Activated T-helper 2 cell treated with anti-CD3 and anti-CD28 coated beads, Interferon-gamma antibody, Interleukin-2, Interleukin-4, amounts not matched to agents 10 μg/mL and 5 μg/mL and 100 μg/mL, durations not matched to agents 14 hours and 24 hours and 36 hours (primary cell): ENCODE data around the gene OPCML. TPM values are rescaled to one million over a fixed set of nuclear protein-coding genes. Genes with fewer than 3 reads are reported as not detected.

Source experiments
- DNase-seq: peaks from one replicate; pipeline ENCODE4 v3.0.0; 2021; ENCODE audit warnings: low spot score
- H3K27ac Mint-ChIP-seq: one replicate; pipeline ENCODE4 v1.8.0; 2021; ENCODE audit warnings: mixed read lengths
- H3K27me3 Mint-ChIP-seq: one replicate; pipeline ENCODE4 v1.8.0; 2021; ENCODE audit warnings: low read depth, mixed read lengths
- H3K36me3 Mint-ChIP-seq: one replicate; pipeline ENCODE4 v1.8.0; 2021; ENCODE audit warnings: low read depth, mixed read lengths
- H3K4me1 Mint-ChIP-seq: one replicate; pipeline ENCODE4 v1.8.0; 2021; ENCODE audit warnings: low read depth, mixed read lengths
- H3K4me3 Mint-ChIP-seq: one replicate; pipeline ENCODE4 v1.8.0; 2021; ENCODE audit warnings: low read depth, mild to moderate bottlenecking, moderate library complexity, mixed read lengths
- H3K9me3 Mint-ChIP-seq: one replicate; pipeline ENCODE4 v1.8.0; 2021; ENCODE audit warnings: mixed read lengths
- intact Hi-C: fragments of 100-400 bp; cut with micrococcal nuclease; formaldehyde crosslinking; loops from one replicate; pipeline ENCODE4 v1.15.1; 2023
- total RNA-seq: library from RNA; stranded (reverse); gene quantifications from 2 replicates; pipeline ENCODE4 v1.2.3, GENCODE V29; 2022

The OPCML gene
- total RNA-seq, 1 donor from 2014 or later: not detected

DNA sequence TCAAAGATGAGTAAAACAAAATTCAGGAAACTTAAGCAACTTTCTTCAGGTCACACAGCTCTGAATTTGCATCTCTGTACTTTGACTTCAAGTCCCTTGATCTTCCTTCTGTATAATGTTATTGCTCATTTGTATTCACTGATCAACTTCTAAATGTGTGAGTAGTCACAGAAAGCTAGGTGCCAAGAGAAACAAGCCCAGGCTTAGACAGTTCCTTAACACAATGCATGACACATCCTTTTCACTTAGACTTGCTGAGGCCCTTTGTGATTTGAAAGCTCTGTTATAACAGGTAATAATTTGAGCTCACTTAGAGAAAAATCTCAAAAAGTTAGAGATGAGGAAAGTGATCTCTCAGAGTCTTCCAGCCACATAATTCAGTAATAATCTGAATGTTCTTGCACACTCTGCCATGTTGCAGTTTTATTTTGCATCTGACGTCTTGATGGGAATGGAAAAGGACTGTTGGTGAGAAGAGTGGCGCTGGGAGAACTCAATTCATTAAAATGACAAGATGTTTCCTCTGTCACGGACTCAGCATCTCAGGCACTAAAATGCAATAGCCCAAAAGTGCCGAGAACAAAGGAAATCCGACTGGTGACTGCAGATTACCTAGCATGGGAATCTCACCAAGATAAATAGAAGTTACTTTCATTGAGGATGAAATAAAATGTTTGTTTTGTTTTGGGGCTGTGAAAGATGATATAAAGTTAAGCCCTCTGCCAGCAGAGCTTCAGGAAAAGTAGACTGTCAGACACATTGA is 665.3 kb downstream of the OPCML start:
- Mint-ChIP-seq H3K9me3 (no peaks in the 10 kb centered on the region), H3K27ac (no peak overlapping the region), H3K27me3 (no peaks in the 10 kb centered on the region), H3K4me1 (no peaks in the 10 kb centered on the region), H3K36me3 (no peaks in the 10 kb centered on the region), H3K4me3 (no peak overlapping the region)
- intact Hi-C loops: no loop called here
- DNase-seq: no peak

GRCh38 chr11:132865623-132866022 is 666.7 kb downstream of the OPCML start:
- Mint-ChIP-seq H3K27ac (no peak overlapping the region), H3K9me3 (no peaks in the 10 kb centered on the region), H3K36me3 (no peaks in the 10 kb centered on the region), H3K4me1 (no peaks in the 10 kb centered on the region), H3K27me3 (no peaks in the 10 kb centered on the region), H3K4me3 (no peak overlapping the region)
- intact Hi-C loops: no loop called here
- no peak for DNase-seq

- no peaks in the 10 kb centered on the region for H3K36me3 Mint-ChIP-seq
These were observed 667.3 kb downstream of the OPCML start for GRCh38 chr11:132864811-132865576.

DNA sequence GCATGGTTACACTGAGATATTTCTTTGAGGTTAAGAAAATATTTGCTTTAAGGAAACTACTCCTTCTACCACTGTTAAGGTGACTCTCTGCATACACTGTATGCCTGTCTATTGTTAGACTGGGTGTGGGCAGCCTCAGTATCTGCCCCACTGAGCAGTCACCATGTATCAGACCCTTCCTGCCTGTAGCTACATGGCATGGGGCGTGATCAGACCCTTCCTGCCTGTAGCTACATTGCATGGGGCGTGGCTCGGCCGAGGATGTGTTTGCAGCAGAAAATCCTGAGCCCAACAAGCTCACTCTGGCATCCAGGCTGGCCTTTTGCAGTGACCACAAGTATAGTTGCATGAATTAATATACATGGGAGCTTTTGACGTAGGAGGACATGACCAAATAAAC is 669.4 kb downstream of the OPCML start:
- Mint-ChIP-seq H3K36me3 (no peaks in the 10 kb centered on the region), H3K27me3 (no peaks in the 10 kb centered on the region), H3K9me3 (no peaks in the 10 kb centered on the region), H3K4me3 (no peak overlapping the region), H3K4me1 (no peaks in the 10 kb centered on the region), H3K27ac (no peak overlapping the region)
- DNase-seq: no peak
- intact Hi-C loops: no loop called here

More at GRCh38 chr11:132864811-132865576, 667.3 kb downstream of the OPCML start:
- H3K27me3 Mint-ChIP-seq: no peaks in the 10 kb centered on the region
- no peak overlapping the region for H3K27ac Mint-ChIP-seq
- no peaks in the 10 kb centered on the region for H3K9me3 Mint-ChIP-seq
- intact Hi-C loops: no loop called here
- no peak for DNase-seq
- H3K4me3 Mint-ChIP-seq: no peak overlapping the region
- H3K4me1 Mint-ChIP-seq: no peaks in the 10 kb centered on the region

DNA sequence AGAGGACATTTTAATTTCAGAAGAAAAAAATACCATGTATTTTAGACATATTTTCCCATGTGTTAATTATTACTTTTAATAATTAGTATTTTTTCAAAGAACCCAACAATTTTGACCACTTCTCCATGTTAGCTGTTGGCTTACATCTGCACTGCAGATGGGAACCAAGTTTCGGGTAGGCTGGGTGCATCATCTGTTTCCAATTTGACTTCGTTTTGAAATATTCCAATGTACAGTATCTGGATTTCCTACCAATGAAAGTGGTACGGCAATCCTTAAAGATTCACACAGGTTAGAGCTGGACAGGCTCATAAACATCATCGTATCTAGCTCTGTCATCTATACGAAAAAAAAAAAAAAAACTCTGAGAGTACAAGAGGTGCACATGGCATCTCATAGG is 670.2 kb downstream of the OPCML start:
- Mint-ChIP-seq H3K4me1 (no peaks in the 10 kb centered on the region), H3K36me3 (no peaks in the 10 kb centered on the region), H3K27ac (no peak overlapping the region), H3K9me3 (no peaks in the 10 kb centered on the region), H3K4me3 (no peak overlapping the region), H3K27me3 (no peaks in the 10 kb centered on the region)
- intact Hi-C loops: no loop called here
- DNase-seq: no peak

GRCh38 chr11:132859306-132859705 is 673.0 kb downstream of the OPCML start:
- H3K9me3 Mint-ChIP-seq: no peaks in the 10 kb centered on the region
- no peak overlapping the region for H3K4me3 Mint-ChIP-seq
- H3K27me3 Mint-ChIP-seq: no peaks in the 10 kb centered on the region
- no peak overlapping the region for H3K27ac Mint-ChIP-seq
- H3K4me1 Mint-ChIP-seq: no peaks in the 10 kb centered on the region
- intact Hi-C loops: no loop called here
- no peak for DNase-seq
- no peaks in the 10 kb centered on the region for H3K36me3 Mint-ChIP-seq

- Mint-ChIP-seq H3K4me1 (no peaks in the 10 kb centered on the region), H3K36me3 (no peaks in the 10 kb centered on the region), H3K4me3 (no peak overlapping the region), H3K27ac (no peak overlapping the region), H3K9me3 (no peaks in the 10 kb centered on the region), H3K27me3 (no peaks in the 10 kb centered on the region)
- intact Hi-C loops: no loop called here
- DNase-seq: no peak
These were observed 674.1 kb downstream of the OPCML start for GRCh38 chr11:132858223-132858622.

GRCh38 chr11:132856032-132856431 is 676.3 kb downstream of the OPCML start:
- Mint-ChIP-seq H3K36me3 (no peaks in the 10 kb centered on the region), H3K27me3 (no peaks in the 10 kb centered on the region), H3K4me3 (no peak overlapping the region), H3K4me1 (no peaks in the 10 kb centered on the region), H3K27ac (no peak overlapping the region), H3K9me3 (no peaks in the 10 kb centered on the region)
- intact Hi-C loops: no loop called here
- DNase-seq: no peak

DNA sequence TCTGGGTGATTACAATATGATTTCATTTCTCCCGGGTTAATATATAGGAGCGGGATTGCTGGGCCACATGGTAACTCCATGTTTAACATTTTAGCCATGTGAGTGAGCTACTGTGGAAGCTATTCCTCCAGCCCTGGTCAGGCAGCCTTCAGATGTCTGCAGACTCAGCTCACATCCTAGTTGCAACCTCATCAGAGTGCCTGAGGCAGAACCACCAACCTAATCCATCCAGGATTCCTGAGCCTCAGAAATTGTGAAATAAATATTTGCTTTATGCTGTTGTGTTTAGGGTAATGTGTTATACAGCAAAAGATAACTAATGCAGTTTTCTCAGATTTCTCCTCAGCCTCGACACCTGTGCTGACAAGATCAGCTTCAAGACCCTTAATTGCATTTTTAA is 676.8 kb downstream of the OPCML start:
- no peaks in the 10 kb centered on the region for H3K4me1 Mint-ChIP-seq
- H3K27ac Mint-ChIP-seq: no peak overlapping the region
- no peaks in the 10 kb centered on the region for H3K9me3 Mint-ChIP-seq
- intact Hi-C loops: no loop called here
- no peaks in the 10 kb centered on the region for H3K27me3 Mint-ChIP-seq
- H3K36me3 Mint-ChIP-seq: no peaks in the 10 kb centered on the region
- no peak for DNase-seq
- H3K4me3 Mint-ChIP-seq: no peak overlapping the region

DNA sequence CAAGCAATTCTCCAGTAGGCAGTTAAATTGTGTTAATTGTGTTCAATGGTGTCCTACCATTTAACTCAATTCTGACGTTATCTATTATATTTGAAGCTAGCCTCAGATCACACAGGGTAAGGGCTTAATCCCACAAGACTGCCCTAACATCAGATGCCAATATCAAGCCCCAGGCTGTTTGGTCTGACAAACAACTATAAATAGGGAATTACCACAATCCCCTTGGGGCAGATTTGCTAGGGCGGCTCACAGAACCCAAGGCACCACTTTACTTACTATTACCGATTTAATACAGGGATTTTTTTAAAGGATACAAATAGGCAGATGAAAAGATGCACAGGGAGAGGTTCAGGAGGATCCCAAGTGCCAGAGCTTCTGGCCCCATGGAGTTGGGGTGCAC is 678.4 kb downstream of the OPCML start:
- Mint-ChIP-seq H3K4me1 (no peaks in the 10 kb centered on the region), H3K4me3 (no peak overlapping the region), H3K27ac (no peak overlapping the region), H3K36me3 (no peaks in the 10 kb centered on the region), H3K9me3 (no peaks in the 10 kb centered on the region), H3K27me3 (no peaks in the 10 kb centered on the region)
- no peak for DNase-seq
- intact Hi-C loops: no loop called here

DNA sequence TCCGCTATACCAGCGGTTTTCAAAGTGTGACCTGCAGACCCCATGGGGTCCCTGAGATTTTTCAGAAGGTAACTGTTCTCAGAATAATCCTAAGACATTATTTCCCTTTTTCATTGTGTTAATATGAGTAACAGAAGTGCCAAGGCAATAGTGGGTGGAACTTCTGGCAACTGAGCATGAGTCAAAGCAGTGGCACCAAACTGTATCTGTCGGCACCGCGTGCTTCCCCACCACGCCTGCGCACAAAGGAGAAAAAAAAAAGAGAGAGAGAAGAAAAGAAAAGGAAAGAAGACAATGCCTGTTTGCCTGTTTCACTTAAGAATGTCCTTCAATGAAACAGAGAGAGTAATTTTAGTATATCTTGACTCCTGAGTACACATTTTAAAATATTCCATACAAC is 679.9 kb downstream of the OPCML start:
- H3K27ac Mint-ChIP-seq: no peak overlapping the region

DNA sequence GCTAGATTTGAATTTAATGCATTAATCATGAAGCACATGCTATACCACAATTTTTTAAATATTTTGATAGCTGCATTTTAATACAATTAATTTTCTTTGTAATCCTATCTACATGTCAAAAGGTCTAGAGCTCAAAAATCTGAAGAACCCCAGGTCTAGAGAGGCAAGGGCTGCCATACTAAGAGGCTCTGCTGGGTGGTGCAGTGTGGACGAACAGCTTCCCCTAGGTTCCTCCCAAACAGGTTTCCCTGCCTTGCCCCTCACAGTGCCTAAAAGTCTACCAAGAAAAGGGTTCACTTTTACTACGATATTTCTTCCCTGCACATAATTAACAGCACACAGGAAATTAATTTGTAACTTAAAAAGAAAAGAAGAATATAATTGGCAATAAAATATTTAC is 681.1 kb downstream of the OPCML start:
- intact Hi-C loops: no loop called here
- Mint-ChIP-seq H3K27ac (no peak overlapping the region), H3K9me3 (no peaks in the 10 kb centered on the region), H3K4me1 (no peaks in the 10 kb centered on the region), H3K4me3 (no peak overlapping the region), H3K36me3 (no peaks in the 10 kb centered on the region), H3K27me3 (no peaks in the 10 kb centered on the region)
- DNase-seq: no peak

More for the DNA sequence above, 679.9 kb downstream of the OPCML start:
- H3K36me3 Mint-ChIP-seq: no peaks in the 10 kb centered on the region
- H3K9me3 Mint-ChIP-seq: no peaks in the 10 kb centered on the region
- H3K4me3 Mint-ChIP-seq: no peak overlapping the region
- DNase-seq: no peak
- H3K4me1 Mint-ChIP-seq: no peaks in the 10 kb centered on the region
- H3K27me3 Mint-ChIP-seq: no peaks in the 10 kb centered on the region
- intact Hi-C loops: no loop called here

GRCh38 chr11:132850266-132850665 is 682.0 kb downstream of the OPCML start:
- Mint-ChIP-seq H3K9me3 (no peaks in the 10 kb centered on the region), H3K4me3 (no peak overlapping the region), H3K27ac (no peak overlapping the region), H3K36me3 (no peaks in the 10 kb centered on the region), H3K4me1 (no peaks in the 10 kb centered on the region), H3K27me3 (no peaks in the 10 kb centered on the region)
- intact Hi-C loops: no loop called here
- DNase-seq: no peak
